Measurements from ENCODE around the gene CCNL2. TPM values are rescaled to one million over a fixed set of nuclear protein-coding genes. Genes with fewer than 3 reads are reported as not detected.

CCNL2 gene
- total and polyA plus RNA-seq, 2 of the 13 experiments (the other 11 are each of a cell fraction or from before 2014, with no cell fraction given) = 105 to 340 TPM

GRCh38 chr1:1437904-1438376, 38.8 kb upstream of the CCNL2 start (continued):
- TF ChIP-seq TRAFD1 (CRISPR knock-in tag; IDR thresholded peaks at IDR 0.05; ENCODE audit: borderline replicate concordance) (no peak), ARHGAP35 (CRISPR knock-in tag; IDR thresholded peaks at IDR 0.05; ENCODE audit: borderline replicate concordance) (no peak), MAZ (IDR thresholded peaks at IDR 0.05; ENCODE audit: borderline replicate concordance, low read depth, low read length) (peak; percentile 78; the same call in 1 of the 2 replicates), MAZ (CRISPR knock-in tag; IDR thresholded peaks at IDR 0.05; ENCODE audit: low read depth) (peak; percentile 92), ZSCAN25 (CRISPR knock-in tag; IDR thresholded peaks at IDR 0.05) (peak; percentile 38; the same call in 1 of the 2 replicates), MED1 (CRISPR knock-in tag; IDR thresholded peaks at IDR 0.05) (peak; percentile 79), ZBTB8A (CRISPR knock-in tag; IDR thresholded peaks at IDR 0.05; ENCODE audit: borderline replicate concordance, low read depth) (no peak), ZNF414 (CRISPR knock-in tag; IDR thresholded peaks at IDR 0.05) (peak; percentile 25; the same call in 1 of the 2 replicates), ATRX (CRISPR knock-in tag; IDR thresholded peaks at IDR 0.05; ENCODE audit: borderline replicate concordance) (no peak), PATZ1 (CRISPR knock-in tag; IDR thresholded peaks at IDR 0.05) (peak; percentile 96), PLRG1 (conservative IDR thresholded peaks at IDR 0.05) (no peak), ZNF34 (CRISPR knock-in tag; IDR thresholded peaks at IDR 0.05; ENCODE audit: borderline replicate concordance) (no peak), ZNF138 (CRISPR knock-in tag; IDR thresholded peaks at IDR 0.05; ENCODE audit: low read depth) (no peak), NONO (IDR thresholded peaks at IDR 0.05) (no peak), NONO (CRISPR knock-in tag; conservative IDR thresholded peaks at IDR 0.05) (peak; percentile 61; the same call in 1 of the 2 replicates), MEIS1 (CRISPR knock-in tag; IDR thresholded peaks at IDR 0.05; ENCODE audit: borderline replicate concordance) (no peak), ZNF615 (CRISPR knock-in tag; IDR thresholded peaks at IDR 0.05; ENCODE audit: borderline replicate concordance) (no peak), ZNF382 (CRISPR knock-in tag; IDR thresholded peaks at IDR 0.05; ENCODE audit: borderline replicate concordance) (no peak), XBP1 (CRISPR knock-in tag; IDR thresholded peaks at IDR 0.05) (no peak), ZNF598 (CRISPR knock-in tag; IDR thresholded peaks at IDR 0.05; ENCODE audit: borderline replicate concordance) (peak; percentile 34; the same call in 1 of the 2 replicates), EED (CRISPR knock-in tag; IDR thresholded peaks at IDR 0.05) (no peak), ZMYM4 (CRISPR knock-in tag; IDR thresholded peaks at IDR 0.05) (peak; percentile 63; the same call in 1 of the 2 replicates), SP1 (IDR thresholded peaks at IDR 0.05) (no peak), SP1 (CRISPR knock-in tag; IDR thresholded peaks at IDR 0.05) (no peak), TGIF2 (CRISPR knock-in tag; IDR thresholded peaks at IDR 0.05) (no peak)
- TF ChIP-seq, protein P1, sequence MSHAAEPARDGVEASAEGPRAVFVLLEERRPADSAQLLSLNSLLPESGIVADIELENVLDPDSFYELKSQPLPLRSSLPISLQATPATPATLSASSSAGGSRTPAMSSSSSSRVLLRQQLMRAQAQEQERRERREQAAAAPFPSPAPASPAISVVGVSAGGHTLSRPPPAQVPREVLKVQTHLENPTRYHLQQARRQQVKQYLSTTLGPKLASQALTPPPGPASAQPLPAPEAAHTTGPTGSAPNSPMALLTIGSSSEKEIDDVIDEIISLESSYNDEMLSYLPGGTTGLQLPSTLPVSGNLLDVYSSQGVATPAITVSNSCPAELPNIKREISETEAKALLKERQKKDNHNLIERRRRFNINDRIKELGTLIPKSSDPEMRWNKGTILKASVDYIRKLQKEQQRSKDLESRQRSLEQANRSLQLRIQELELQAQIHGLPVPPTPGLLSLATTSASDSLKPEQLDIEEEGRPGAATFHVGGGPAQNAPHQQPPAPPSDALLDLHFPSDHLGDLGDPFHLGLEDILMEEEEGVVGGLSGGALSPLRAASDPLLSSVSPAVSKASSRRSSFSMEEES (CRISPR knock-in tag; IDR thresholded peaks at IDR 0.05) = no peak
